Measurements from ENCODE around the gene IQCF2. TPM values are rescaled to one million over a fixed set of nuclear protein-coding genes. Genes with fewer than 3 reads are reported as not detected.

Gene IQCF2
- total and polyA plus RNA-seq, 4 donors, result not detected

GRCh38 chr3:51815614-51816013 is 45.8 kb upstream of the IQCF2 start:
- Histone ChIP-seq H3K9ac (ENCODE audit: insufficient read depth in 1 of 2, low read length in 2 of 2) (no peak overlapping the region), H3K9me3 (ENCODE audit: control insufficient read depth in 4 of 4, insufficient read depth in 3 of 4, low read length in 3 of 4) (peaks cover 0 to 5% (median 0%) of the 10 kb centered on the region in 4 donors), H3K4me1 (ENCODE audit: control insufficient read depth in 5 of 5, insufficient read depth in 5 of 5, low read length in 5 of 5) (no peaks in the 10 kb centered on the region), H3K27ac (ENCODE audit: low read depth in 1 of 2, low read length in 1 of 2) (no peak overlapping the region), H3K27me3 (ENCODE audit: control insufficient read depth in 3 of 3, insufficient read depth in 3 of 3, low read length in 2 of 3) (no peaks in the 10 kb centered on the region), H3K36me3 (ENCODE audit: control insufficient read depth in 4 of 4, insufficient read depth in 4 of 4, low read length in 4 of 4) (no peaks in the 10 kb centered on the region), H3K4me3 (no peak overlapping the region)
- no peak for TF ChIP-seq CTCF (IDR thresholded peaks at IDR 0.05; ENCODE audit: control extremely low read depth, extremely low read depth)
- 61 to 65% methylated on average over 4 of the region's 4 CpGs for WGBS, 2 donors
- DNase-seq, result no peak
- ATAC-seq (ENCODE audit: insufficient read depth, low FRiP score), result no peak

GRCh38 chr3:51816723-51817122 is 44.7 kb upstream of the IQCF2 start:
- Histone ChIP-seq H3K9ac (ENCODE audit: insufficient read depth in 1 of 2, low read length in 2 of 2) (no peak overlapping the region), H3K27me3 (ENCODE audit: control insufficient read depth in 3 of 3, insufficient read depth in 3 of 3, low read length in 2 of 3) (no peaks in the 10 kb centered on the region), H3K27ac (ENCODE audit: low read depth in 1 of 2, low read length in 1 of 2) (no peak overlapping the region), H3K4me3 (no peak overlapping the region), H3K4me1 (ENCODE audit: control insufficient read depth in 5 of 5, insufficient read depth in 5 of 5, low read length in 5 of 5) (no peaks in the 10 kb centered on the region), H3K36me3 (ENCODE audit: control insufficient read depth in 4 of 4, insufficient read depth in 4 of 4, low read length in 4 of 4) (no peaks in the 10 kb centered on the region), H3K9me3 (ENCODE audit: control insufficient read depth in 4 of 4, insufficient read depth in 3 of 4, low read length in 3 of 4) (peaks cover 0 to 5% (median 0%) of the 10 kb centered on the region in 4 donors)
- ATAC-seq (ENCODE audit: insufficient read depth, low FRiP score), result no peak
- WGBS, 2 donors, result 84 to 92% methylated on average over 2 of the region's 2 CpGs
- DNase-seq, result no peak
- TF ChIP-seq CTCF (IDR thresholded peaks at IDR 0.05; ENCODE audit: control extremely low read depth, extremely low read depth), result no peak

GRCh38 chr3:51817375-51817774 is 44.0 kb upstream of the IQCF2 start:
- H3K9ac ChIP-seq (ENCODE audit: insufficient read depth in 1 of 2, low read length in 2 of 2), result no peak overlapping the region
- DNase-seq (no peak), ATAC-seq (ENCODE audit: insufficient read depth, low FRiP score) (no peak)
- H3K27ac ChIP-seq (ENCODE audit: low read depth in 1 of 2, low read length in 1 of 2), result no peak overlapping the region
- TF ChIP-seq CTCF (IDR thresholded peaks at IDR 0.05; ENCODE audit: control extremely low read depth, extremely low read depth), result no peak
- 90 to 94% methylated on average over 2 of the region's 2 CpGs for WGBS, 2 donors
- H3K36me3 ChIP-seq (ENCODE audit: control insufficient read depth in 4 of 4, insufficient read depth in 4 of 4, low read length in 4 of 4), result no peaks in the 10 kb centered on the region
- H3K27me3 ChIP-seq (ENCODE audit: control insufficient read depth in 3 of 3, insufficient read depth in 3 of 3, low read length in 2 of 3), result no peaks in the 10 kb centered on the region
- H3K9me3 ChIP-seq (ENCODE audit: control insufficient read depth in 4 of 4, insufficient read depth in 3 of 4, low read length in 3 of 4), result peaks cover 0 to 5% (median 0%) of the 10 kb centered on the region in 4 donors
- H3K4me3 ChIP-seq, result no peak overlapping the region
- no peaks in the 10 kb centered on the region for H3K4me1 ChIP-seq (ENCODE audit: control insufficient read depth in 5 of 5, insufficient read depth in 5 of 5, low read length in 5 of 5)

GRCh38 chr3:51819151-51819550 is 42.3 kb upstream of the IQCF2 start:
- no peak for DNase-seq

More at GRCh38 chr3:51819151-51819550, 42.3 kb upstream of the IQCF2 start:
- H3K9me3 ChIP-seq (ENCODE audit: control insufficient read depth in 4 of 4, insufficient read depth in 3 of 4, low read length in 3 of 4), result peaks cover 0 to 5% (median 0%) of the 10 kb centered on the region in 4 donors
- H3K27ac ChIP-seq (ENCODE audit: low read depth in 1 of 2, low read length in 1 of 2), result no peak overlapping the region
- H3K4me3 ChIP-seq, result no peak overlapping the region
- ATAC-seq (ENCODE audit: insufficient read depth, low FRiP score), result no peak
- H3K36me3 ChIP-seq (ENCODE audit: control insufficient read depth in 4 of 4, insufficient read depth in 4 of 4, low read length in 4 of 4), result no peaks in the 10 kb centered on the region
- TF ChIP-seq CTCF (IDR thresholded peaks at IDR 0.05; ENCODE audit: control extremely low read depth, extremely low read depth), result no peak
- H3K9ac ChIP-seq (ENCODE audit: insufficient read depth in 1 of 2, low read length in 2 of 2), result no peak overlapping the region
- no peaks in the 10 kb centered on the region for H3K4me1 ChIP-seq (ENCODE audit: control insufficient read depth in 5 of 5, insufficient read depth in 5 of 5, low read length in 5 of 5)
- H3K27me3 ChIP-seq (ENCODE audit: control insufficient read depth in 3 of 3, insufficient read depth in 3 of 3, low read length in 2 of 3), result peaks cover 0 to 3% (median 0%) of the 10 kb centered on the region in 3 donors
- 91 to 93% methylated on average over 15 of the region's 15 CpGs for WGBS, 2 donors
